SU-DHL-6 (cell line): ENCODE results near the gene QSOX2.

Source experiments
- EZH2phosphoT487 ChIP-seq: fragments of 200-600 bp; sonication (generic), shearing (Covaris generic); conservative IDR thresholded peaks from 2 replicates; pipeline ENCODE4 v1.6.1; 2018; ENCODE audit warnings: mild to moderate bottlenecking, antibody characterized with exemption, low read length, moderate library complexity, mixed read lengths
- TF ChIP-seq, protein P1 (sequence below): fragments of 200-600 bp; sonication (generic); IDR thresholded peaks from one replicate; pipeline ENCODE4 v1.5.1; 2017; ENCODE audit warnings: antibody characterized with exemption, mild to moderate bottlenecking, low read length, moderate library complexity; ENCODE audit not compliant: insufficient read depth, poor library complexity, severe bottlenecking

GRCh38 chr9:136262671-136263178, 17.1 kb upstream of the QSOX2 start:
- TF ChIP-seq, protein P1, sequence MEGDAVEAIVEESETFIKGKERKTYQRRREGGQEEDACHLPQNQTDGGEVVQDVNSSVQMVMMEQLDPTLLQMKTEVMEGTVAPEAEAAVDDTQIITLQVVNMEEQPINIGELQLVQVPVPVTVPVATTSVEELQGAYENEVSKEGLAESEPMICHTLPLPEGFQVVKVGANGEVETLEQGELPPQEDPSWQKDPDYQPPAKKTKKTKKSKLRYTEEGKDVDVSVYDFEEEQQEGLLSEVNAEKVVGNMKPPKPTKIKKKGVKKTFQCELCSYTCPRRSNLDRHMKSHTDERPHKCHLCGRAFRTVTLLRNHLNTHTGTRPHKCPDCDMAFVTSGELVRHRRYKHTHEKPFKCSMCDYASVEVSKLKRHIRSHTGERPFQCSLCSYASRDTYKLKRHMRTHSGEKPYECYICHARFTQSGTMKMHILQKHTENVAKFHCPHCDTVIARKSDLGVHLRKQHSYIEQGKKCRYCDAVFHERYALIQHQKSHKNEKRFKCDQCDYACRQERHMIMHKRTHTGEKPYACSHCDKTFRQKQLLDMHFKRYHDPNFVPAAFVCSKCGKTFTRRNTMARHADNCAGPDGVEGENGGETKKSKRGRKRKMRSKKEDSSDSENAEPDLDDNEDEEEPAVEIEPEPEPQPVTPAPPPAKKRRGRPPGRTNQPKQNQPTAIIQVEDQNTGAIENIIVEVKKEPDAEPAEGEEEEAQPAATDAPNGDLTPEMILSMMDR, result no peak
- TF ChIP-seq EZH2phosphoT487, result no peak
